DMS 273 treated with DMSO at 0.1 percent for 48 hours (cell line): ENCODE data around the gene ZSWIM9.
A peak's percentile ranks its signal among the peaks of the same experiment; 100 is the strongest.

Source experiments
- DNase-seq: peaks from one replicate; lab custom pipeline; 2025; lab: John Stamatoyannopoulos, UW

The ZSWIM9 gene

GRCh38 chr19:48175578-48175977, 5.1 kb downstream of the ZSWIM9 start:
- no peak for DNase-seq

- no peak for DNase-seq
Measured at GRCh38 chr19:48176226-48176625, 5.7 kb downstream of the ZSWIM9 start.

DNA sequence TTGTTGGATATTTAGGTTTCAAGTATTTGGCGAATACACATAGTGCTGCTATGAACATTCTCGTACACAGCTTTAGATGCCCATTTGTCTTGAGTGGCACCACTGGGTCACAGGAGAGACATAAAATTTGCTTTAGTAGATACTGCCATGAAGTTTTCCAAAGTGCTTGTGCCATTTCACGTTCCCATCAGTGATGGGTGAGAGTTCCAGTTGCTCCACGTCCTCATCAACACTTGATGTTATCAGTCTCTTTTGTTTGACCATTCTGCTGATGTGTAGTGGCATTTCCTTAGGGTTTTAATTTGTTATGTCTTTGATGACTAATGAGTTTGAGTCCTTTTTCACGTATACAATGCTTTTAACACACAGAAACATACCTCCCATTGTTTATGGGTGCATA, 11.0 kb downstream of the ZSWIM9 start:
- no peak for DNase-seq

- no peak for DNase-seq
Measured at GRCh38 chr19:48182434-48182833, 12.0 kb downstream of the ZSWIM9 start.

- no peak for DNase-seq
Measured at GRCh38 chr19:48183356-48183755, 12.9 kb downstream of the ZSWIM9 start.

GRCh38 chr19:48186015-48186414, 15.5 kb downstream of the ZSWIM9 start:
- no peak for DNase-seq

GRCh38 chr19:48186541-48186991, 16.1 kb downstream of the ZSWIM9 start:
- DNase-seq = peak; percentile 26

- peak; percentile 94 for DNase-seq
Measured at GRCh38 chr19:48190288-48190884, 19.9 kb downstream of the ZSWIM9 start.

DNA sequence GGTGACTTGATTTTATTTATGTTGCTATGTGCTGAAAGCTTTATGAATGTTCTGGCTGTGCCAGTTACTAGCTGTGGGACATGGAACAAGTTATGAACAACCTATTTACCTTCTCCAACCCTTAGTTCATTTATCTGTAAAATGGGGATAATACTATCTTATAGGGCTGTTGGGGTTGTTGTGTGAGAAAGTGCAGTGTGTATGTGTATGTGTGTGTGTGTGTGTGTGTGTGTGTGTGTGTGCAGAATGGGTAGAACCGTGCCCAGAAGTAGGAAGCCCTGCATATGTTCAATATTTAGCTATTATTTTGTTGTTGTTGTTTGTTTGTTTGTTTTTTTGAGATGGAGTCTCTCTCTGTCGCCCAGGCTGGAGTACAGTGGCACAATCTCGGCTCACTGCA, 20.4 kb downstream of the ZSWIM9 start:
- DNase-seq = no peak

DNA sequence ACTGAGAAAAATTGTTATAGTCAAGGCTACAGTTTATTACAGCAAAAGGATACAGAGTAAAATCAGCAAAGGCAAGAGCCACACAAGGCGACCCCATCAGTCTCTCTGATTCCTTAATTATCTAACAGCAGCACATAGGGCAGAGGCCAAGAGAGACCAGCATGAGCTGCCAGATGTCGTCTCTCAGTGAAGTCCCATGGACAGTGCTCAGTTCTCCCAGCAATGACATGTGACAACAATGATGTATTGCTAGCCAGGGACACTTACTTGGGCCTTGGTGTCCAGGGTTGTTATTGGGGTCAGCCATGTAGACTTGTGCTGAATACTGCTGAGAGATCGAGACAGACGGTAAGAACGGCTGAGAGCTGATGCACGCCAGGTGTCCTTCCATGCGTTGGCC, 22.3 kb downstream of the ZSWIM9 start:
- DNase-seq = no peak

GRCh38 chr19:48194041-48194843, 23.8 kb downstream of the ZSWIM9 start:
- DNase-seq = no peak

DNA sequence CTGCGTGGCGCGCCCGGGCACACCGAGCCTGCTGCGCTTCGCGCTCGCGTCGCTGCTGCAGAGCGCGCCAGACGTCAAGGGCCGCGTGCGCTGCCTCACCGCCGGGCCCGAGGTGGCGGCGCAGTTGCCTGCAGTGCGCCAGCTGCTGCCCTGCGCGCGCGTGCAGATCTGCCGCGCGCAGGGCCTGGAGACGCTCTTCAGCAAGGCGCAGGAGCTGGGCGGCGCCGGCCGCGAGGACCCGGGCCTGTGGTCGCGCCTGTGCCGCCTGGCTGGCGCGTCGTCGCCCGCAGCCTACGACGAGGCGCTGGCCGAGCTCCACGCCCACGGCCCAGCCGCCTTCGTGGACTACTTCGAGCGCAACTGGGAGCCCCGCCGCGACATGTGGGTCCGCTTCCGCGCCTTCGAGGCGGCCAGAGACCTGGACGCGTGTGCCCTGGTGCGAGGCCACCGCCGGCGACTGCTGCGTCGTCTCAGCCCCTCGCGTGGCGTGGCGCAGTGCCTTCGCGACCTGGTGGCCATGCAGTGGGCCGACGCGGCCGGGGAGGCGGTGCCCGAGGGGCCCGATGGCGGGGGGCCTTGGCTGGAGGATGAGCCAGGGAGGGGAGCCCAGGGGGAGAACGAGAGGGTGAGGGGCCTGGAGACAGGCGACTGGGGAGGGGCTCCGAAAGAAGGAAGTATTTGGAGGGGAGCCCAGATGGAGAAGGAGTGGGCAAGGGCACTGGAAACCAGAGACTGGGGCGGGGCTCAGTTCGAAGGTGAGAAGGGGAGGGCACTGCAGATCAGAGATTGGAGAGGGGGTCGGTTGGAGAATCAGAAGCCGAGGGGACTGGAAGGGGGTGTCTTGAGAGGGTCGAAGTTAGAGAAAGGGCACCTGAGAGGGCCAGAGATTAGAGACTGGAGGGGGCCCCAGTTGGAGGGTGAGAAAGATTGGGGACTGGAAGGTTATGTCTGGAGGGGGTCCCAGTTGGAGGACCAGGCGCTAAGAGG, 24.7 kb downstream of the ZSWIM9 start:
- DNase-seq = no peak

- no peak for DNase-seq
Measured at GRCh38 chr19:48196321-48196763, 25.9 kb downstream of the ZSWIM9 start.

DNA sequence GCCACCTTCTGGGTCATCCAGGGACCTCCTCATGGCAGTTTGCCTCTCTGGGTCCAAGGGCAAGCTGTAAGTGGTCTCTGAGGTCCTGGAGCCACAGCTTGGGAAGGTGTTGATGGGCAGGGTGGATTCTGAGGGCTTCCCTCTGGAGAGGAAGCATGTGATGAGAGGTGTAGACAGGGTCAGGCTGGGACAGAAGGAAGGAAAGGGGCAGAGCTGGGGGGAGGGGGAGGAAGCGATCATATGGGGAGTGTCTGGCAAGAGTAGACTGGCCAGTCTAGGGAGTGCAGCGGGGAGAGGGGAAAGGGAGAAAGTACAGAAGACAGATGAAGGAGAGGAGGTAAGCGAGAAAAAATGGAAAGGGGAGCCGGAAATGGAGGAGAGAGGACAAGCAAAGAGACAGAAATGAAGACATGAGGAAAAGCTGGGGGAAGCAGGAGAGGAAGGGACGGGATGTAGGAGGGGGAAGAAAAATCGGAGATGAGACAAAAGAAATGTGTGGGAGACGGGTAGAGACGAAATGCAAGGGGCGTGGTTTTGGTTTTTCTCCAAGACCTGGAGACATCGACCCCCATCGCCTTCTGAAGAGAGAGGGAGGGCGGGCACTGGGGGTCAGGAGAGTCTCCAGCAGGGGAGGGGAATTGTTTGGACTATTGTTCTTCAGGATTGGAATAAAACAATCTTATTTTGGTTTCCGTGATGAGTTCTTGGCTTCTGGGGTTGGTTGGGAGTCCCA, 26.6 kb downstream of the ZSWIM9 start:
- DNase-seq = no peak

DNA sequence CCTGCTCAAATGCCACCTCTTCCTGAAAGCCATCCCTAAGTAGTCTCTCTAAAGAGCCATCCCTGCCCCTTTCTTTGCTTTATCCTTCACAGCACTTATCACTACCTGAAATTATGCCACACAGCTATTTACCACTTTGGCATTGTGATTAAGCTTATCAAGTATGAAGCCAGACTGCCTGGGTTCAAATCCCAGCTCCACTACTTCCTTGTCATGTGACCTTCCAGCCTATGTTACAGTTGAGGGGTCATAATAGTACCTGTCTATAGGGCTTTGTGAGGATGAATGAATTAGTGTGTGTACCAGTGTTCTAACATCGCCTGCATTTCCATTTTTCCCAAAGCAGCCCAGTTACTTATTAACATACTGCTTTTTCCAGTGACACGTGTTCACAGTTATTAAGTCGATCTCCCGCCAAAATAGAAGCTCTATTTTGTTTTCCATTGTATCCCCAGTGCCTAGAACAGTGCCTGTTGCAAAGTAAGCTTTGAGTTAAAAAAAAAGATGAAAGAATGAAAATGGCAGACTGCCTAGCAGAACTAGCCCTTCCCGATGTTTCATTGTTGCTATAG, 32.8 kb downstream of the ZSWIM9 start:
- DNase-seq = no peak

GRCh38 chr19:48203794-48204628, 33.5 kb downstream of the ZSWIM9 start:
- DNase-seq = peak; percentile 97

GRCh38 chr19:48206397-48207093, 36.1 kb downstream of the ZSWIM9 start:
- DNase-seq = no peak

DNA sequence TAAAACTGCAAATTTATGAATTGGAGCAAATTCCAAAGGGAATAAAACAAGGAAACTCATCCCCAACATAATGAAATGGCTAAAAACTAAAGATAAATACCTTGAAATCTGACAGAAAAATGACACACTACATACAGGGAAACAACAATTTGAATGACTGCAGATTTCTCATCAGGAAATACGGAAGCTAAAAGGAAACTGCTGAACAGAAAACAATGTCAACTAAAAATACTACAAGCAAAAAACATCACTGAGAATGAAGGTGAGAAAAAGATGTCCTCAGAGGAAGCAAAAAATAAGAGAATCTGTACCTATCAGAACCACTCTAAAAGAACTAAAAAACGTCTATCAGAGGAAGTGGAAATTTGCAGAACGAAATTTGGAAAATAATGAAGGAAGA, 39.5 kb downstream of the ZSWIM9 start:
- no peak for DNase-seq

GRCh38 chr19:48213959-48214358, 43.5 kb downstream of the ZSWIM9 start:
- no peak for DNase-seq

DNA sequence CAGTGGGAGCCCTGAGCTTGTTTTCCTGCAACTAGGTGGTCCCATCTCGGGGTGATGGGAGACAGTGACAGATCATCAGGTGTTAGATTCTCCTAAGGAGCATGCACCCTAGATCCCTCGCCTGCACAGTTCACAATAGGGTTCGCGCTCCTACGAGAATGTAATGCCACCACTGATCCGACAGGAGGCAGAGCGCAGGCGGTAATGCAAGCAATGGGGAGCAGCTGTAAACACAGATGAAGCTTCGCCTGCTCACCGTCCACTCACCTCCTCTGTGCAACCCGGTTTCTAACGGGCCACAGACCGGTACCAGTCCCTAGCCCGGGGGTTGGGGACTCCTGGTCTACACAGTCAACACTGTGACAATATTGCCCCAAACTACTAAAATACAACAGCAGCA, 46.5 kb downstream of the ZSWIM9 start:
- DNase-seq = no peak
